HG03064 (cell line): Measurements from ENCODE around the gene VSNL1.
"Not testable (repeated sequence)": the region's sequence is repeated elsewhere in the genome, so short reads cannot be mapped to it uniquely, and the experiment has no call there.

Experiments used
- ATAC-seq: cut with Tn5 transposase; IDR thresholded peaks from one replicate; pipeline ENCODE4 v1.9.1; 2021; ENCODE audit warnings: low read depth; ENCODE audit not compliant: unreplicated experiment

Gene VSNL1

DNA sequence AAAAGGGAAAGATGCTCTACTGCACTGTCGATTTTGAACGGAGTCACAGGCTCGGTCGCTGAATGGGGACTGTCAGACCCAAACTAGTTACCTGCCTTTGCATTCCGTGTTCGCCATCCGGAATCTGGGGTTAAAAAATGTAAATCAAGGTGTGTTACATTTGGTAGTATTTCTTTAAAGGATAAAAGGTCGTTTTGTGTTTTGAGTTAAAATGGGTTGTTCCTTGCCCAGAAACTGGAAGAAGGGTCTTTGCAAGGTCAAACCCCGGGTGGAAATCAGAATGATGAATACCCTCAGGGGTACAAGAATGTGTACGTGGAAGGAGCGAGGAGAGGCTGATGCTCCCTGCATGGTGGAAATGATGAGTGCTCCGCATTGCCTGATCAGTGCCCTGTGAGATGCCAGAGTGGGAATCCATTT, 1.0 kb downstream of the VSNL1 start:
- no peak for ATAC-seq

DNA sequence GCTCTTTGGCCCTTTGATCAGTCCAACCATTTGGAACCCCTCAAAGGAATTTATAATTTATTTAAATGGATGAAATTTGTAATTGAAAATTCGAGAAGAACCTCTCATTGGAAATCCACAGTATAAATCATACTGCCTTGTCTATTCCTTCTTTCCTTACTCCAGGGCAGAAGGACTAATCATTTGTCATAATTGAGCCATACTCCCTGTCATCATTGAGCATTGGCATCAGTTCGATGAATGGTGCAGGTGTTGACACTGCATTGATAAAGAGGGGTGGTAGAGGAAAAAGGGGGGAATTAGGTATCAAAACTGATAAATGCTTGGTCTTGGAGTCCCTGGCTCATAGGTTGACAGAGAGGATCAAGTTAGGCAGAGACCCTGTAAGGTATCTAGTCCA, 2.0 kb downstream of the VSNL1 start:
- ATAC-seq, result no peak

DNA sequence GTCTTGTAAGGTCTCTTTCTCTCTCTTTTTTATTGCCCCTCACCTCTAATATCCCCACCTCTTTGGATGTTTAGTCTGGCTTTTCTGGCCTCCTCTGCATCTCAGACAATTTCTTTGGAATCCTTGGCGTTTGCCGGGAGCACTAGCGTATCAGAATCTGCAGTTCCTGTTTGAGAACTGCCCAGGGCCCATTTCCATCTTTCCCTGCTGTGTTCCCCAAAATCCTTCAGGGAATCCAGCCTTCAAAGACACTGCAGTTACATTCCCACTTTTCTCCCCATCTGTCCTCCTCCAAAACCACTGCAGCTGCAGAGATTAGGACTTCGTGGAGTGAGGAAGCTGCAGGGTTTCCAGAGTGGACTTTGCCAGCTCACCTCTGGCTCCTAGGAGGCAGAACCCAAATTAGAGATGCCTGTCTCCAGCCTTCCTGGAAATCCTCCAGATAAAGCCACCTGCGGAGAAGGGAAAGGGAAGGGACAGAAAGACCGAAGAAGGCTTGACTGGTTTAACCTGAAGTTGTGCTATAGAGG, 2.7 kb downstream of the VSNL1 start:
- ATAC-seq, result no peak

DNA sequence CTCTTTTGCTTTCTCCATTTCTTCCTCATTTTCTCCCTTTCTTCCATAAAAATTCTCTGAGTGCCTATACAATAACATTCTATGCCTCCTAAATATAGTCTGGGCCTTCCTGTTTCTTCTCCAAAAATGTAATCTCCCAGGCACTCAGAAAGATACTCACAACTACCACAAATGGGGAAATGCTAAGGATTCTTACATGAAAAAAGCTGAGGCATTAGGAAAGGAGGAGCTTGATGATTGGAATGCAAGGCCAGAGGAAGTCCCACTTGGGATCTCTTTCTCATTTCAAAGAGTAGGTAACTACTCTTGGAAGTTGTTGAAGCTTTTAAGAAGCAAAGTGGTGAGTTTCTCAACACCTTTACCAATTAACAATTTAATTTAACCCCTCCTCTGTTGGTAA, 3.4 kb downstream of the VSNL1 start:
- no peak for ATAC-seq

DNA sequence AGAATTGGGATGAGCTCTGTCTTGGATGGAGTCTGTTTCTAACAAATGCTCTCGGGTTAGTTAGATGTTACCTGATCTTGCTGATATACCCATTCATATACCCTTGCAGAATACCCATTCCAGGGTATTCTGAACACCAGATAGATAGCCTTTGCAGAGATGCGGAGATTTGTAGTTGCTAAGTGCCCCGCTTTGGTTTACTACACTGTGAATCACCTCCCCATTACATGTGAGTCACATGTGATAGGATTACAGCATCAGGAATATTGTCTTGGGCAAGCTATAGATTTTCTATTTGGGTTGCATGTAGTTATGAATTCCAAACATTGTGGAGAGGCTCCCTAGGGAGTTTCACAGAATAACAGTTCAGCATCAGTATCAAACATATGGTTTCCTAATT, 3.8 kb downstream of the VSNL1 start:
- ATAC-seq, result no peak

DNA sequence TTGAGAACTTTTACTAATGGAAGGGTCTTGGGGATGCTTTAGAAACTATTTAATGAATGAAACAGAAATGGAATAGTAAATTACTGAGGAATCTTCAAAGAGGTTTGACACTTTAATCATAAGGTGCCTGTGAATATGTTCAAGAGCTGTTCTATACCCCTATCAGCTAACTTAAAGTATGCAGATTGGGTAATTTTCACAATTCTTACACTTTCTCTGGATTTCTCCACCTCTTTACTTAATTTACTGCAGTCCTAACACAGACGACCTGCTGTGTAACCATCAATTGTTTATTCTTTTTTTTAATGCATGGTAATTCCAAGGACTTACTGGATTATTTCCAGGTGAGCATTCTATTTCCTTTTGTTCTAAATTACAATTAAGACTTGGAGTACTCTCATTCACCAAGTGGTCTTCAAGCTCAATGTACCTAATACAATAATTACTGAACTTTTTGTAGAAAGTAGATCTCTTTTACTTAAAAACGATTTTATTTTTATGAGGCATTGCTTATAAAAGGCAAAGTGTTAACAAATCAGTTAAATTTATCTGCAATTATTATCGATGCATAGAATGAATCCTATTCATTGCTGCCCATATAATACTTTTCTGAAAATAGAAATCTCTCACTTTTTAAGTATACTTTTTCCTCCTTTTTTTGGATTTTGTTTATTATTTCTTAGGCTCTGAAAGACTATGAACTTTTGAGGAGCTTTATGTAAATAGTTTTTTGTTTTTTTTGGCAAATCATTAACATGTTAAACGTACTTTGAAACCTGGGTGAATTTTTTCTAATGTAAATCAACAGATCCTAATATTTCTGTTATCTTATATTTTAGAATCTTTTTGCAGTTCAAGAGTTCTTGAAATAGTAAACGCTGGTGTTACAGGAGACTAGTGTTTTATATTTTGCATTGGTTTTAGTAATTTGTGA, 5.5 kb downstream of the VSNL1 start:
- ATAC-seq, result no peak

DNA sequence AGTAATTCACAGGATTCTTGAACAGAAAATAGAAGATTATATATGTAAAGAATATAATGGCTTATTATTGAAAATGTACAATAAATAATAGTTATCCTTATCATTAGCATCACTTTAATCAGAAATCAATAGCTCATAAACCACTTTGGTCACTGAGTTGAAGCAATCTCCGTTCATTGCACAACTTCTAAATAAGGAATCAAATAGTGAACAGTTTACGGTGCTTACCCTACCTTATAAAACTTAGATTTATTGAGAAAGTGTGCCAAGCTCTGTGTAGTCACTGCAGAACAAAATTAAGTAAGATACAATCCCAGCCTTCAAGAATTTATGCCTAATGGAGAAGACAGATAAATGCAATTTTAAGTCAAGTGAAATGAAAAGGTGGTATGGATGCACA, 6.7 kb downstream of the VSNL1 start:
- no peak for ATAC-seq

DNA sequence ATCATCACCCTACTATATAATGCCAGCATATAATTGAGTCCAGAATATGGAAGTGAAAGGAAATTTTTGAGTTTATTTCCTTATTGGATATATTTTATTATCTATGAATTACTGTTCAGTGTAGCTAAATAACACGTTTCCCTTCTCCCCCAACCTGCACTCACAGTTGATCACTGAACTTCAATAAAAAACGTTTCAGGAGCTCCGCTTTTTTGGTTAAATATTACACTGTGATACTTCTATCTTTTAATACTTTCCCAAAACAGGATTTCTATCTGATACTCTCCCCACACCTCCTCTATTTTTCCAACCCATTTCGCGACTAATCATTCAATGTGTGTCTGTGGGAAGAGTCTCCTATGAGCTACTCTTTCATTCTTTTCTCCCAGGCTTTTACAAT, 7.2 kb downstream of the VSNL1 start:
- ATAC-seq, result no peak

DNA sequence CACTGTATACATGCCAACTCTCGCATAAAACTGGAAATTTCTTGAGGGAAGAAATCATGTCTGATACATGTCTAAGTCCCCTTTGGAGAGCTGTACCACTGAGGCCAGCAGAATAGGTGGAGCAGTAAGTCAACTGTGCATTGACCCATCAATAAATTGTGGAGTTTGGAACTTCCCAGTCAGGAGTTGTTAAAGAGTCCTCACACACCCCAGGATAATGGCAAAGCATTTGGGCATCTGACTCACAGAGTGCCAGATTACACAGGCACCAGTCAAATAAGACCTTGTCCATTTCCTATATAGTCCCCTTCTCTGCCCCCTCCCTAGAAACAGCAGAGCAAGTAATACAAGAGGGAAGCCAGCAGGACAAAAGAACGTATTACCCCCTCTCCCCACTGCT, 10.4 kb downstream of the VSNL1 start:
- ATAC-seq, result no peak

DNA sequence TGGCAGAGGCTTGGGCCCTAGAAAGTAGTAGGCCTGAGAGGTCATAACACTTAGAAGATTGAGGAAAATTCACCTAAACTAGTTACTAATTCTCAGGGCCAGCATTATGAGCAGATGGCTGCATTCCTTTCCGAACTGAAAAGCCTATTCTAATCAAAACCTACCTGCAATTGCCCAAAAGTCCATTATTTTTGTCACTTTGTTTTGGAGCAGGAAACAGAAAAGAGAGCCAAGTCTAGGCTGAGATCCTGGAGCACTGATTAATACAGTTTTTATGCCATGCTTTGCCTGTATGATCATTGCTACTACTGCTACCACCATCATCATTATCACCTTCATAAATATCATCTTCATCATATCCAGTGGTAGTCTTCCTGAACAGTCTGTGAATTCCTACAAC, 14.7 kb downstream of the VSNL1 start:
- no peak for ATAC-seq

DNA sequence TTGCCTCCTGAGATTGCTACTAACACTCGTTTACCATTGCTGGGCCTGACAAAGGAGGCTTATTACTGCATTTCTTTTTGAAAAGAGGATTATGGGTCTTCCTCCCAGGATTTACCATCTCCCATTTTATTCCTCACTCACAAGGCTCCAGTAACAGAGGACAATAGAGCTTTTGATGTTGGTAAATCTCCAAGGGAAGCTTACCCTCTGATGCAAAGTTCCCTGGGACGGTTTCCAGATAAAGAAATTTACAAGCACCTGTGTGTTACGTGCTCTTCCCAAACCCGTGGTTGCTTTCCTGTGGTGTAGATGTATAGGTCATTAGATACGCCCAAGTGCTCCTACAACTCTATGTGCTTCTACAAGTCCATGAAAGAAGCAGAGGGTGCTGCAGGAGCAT, 17.1 kb downstream of the VSNL1 start:
- no peak for ATAC-seq

DNA sequence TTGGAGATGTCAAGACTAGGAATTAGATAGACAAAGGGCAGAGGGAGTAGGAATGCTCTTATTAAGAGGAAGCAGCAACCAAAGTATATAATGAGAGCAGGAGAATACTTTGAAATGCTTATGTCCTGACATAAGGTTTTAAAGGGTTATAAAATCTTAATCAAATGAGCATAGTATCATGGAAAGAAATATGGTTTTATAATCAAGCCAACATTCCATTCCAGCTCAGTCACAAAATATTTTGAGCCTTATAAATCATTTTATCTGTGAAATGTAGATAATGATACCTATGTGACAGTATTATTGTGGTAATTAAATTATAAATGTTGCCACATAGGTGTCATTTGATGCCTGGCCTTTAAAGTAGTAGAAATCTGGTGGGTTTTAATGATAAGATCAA, 17.6 kb downstream of the VSNL1 start:
- no peak for ATAC-seq

DNA sequence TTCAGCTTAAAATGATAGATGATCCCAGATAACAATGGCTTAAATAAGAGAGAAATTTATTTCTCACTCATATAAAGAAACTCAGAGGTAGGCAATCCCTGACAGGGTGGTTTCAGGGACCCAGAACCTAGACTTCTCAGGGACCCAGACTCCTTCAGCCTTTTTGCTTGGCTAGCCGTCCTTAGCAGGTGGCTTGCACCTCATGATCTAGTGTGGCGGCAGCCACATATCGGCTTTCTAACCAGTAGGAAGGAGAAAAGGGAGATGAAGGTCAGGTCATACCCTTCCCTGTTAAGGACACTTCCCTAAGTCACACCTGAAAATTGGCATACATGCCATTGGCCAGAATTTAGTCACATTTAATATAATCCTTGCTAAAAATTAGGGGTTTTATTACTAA, 18.4 kb downstream of the VSNL1 start:
- ATAC-seq, result no peak

DNA sequence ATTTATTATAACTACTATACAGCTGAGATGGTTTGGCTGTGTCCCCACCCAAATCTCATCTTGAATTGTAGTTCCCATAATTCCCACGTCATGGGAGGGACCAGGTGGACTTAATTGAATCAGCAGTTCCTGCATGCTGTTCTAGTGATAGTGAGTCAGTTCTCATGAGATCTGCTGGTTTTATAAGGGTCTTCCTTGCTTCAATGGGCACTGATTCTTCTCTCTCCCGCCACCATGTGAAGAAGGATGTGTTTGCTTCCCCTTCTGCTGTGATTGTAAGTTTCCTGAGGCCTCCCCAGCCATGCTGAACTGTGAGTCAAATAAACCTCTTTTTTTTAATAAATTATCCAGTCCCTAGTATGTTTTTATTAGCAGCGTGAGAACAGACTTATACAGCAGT, 25.2 kb downstream of the VSNL1 start:
- not testable (repeated sequence) for ATAC-seq

DNA sequence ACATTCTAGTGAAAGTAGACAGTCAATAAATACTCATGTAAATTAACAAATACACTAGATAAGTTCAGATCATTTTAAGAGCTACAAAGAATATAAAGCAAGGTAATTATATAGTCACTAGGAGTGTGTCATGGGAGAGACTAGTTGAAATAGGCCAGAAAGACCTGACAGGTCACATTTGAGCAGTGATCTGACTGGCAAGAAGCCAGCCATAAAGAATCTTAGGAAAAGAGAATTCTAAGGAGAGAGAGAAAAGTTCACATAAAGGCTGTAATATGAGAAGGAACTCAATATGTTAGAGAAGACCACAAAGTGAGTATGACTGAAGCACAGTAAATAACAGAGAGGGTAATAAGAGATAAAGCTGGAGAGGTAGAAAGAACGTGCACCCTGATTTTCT, 31.2 kb downstream of the VSNL1 start:
- no peak for ATAC-seq

DNA sequence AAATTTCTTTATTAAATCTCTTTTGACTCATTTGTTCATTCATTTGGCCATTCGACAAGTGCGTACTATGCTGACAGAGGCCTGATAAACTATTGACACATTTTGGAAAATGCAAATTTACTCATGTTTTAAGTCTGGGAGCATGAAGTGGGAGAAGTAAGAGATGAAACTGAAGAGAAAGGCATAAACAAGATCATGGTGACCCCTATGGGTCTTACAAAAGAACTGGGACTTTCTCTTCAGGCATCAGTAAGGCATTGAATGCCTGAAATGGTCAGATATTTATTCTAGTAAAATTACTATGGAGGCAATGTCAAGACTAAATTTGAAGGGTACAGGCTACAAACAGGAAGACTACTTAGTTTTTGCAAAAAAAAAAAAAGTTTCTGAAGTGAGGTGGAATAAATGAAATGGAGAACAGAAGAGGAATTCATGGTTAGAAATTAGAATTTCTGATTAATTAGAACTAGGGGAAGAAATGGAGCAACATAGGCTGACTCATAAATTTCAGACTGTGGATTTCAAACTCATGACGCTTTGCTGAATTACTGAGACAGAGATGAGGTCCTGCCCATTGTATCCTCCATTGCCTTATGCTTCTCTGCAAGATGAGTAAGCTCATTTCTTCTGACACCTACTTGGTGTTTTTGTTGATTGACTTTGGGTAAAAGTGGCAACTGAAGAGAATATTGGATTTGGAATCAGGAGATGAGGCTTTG, 32.7 kb downstream of the VSNL1 start:
- no peak for ATAC-seq

DNA sequence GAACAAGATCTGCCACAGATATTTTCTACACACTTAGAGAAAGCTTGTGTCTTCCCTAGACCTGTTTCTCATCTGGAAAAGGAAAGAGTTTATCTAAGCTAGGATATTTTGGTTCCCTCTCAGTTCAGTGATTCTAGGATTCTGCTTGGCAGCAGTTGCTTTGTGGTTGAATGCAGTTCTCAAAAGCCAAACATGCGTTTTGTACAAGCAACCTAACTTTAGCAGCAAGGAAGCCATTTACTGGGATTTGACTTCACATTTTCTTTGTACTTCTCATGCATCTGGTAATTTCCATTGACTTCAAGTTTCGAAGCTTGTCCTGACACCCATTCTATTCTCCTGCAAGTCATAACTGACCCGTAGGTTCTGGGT, 33.3 kb downstream of the VSNL1 start:
- ATAC-seq, result no peak

DNA sequence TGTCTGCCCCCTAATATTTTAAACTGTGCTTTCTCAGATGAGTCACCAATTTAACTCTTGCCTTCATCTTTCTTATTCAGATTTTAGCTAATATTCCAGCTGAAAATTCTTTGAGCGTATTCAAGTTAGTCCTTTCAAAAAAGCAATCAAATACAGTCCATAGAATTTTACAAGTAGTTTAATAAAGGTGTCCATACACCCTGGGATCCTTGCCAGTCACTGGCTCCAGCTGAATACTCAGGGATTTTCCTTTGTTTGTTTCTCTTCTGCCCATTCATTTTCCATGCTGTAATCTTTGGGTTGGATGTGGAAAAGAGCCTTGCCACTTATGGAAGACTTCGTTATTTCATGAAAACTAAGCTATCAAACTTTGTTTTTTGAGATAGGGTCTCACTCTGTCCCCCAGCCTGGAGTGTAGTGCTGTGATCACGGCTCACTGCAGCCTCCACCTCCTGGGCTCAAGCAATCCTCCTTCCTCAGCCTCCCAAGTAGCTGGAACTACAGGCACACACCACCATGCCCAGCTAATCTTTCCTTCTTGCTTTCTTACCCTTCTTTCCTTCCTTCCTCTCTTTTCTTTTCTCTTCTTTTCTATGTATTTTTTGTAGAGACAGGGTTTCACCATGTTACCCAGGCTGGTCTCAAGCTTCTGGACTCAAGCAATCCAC, 34.0 kb downstream of the VSNL1 start:
- no peak for ATAC-seq

DNA sequence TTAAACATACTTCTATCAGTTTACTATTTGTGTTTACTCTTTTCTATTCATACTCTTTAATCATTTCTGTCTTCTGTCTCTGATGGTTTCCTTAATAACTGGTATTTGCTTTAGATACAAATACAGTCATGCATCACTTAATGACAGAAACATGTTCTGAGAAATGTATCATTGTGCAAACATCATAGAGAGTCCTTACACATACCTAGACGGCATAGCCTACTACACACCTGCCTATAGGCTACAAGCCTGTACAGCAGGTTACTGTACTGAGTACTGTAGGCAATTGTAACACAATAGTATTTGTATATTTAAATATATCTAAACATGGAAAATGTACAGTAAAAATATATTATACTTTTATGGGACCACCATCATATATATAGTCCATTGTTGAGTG, 36.3 kb downstream of the VSNL1 start:
- no peak for ATAC-seq

DNA sequence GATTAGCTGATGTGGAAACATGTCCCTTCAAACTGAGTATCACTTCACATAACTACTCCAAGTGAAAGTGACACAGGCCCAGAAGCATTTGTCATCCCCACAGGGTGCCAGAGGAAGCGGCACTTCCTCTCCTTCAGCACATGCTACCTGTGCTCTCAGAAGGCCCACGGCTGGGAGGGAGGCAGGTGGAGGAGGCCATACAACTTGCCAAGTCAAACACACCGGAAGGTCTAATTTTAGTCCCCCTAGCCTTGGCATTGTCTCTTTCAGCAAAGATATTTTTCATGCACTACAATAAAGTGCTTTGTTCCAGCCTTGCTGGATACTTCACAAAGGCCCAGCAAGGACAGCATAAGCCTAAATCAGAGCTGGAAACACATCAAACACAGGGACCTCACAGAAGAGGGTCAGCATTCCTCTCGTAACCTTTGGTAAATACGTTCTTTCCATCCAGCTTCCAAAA, 38.0 kb downstream of the VSNL1 start:
- ATAC-seq, result no peak
